ENCODE results near the gene CES4A. TPM values are rescaled to one million over a fixed set of nuclear protein-coding genes. Genes with fewer than 3 reads are reported as not detected.

CES4A gene
- total and polyA plus RNA-seq, 4 experiments from 2014 or later = 4.1 to 21.9 (median 16.0) TPM

GRCh38 chr16:67000384-67001351 lies 12.3 kb downstream of the CES4A start:
- peaks cover 5 to 27% (median 18%) of the 10 kb centered on the region in 4 donors for H3K4me1 Mint-ChIP-seq
- H3K4me3 Mint-ChIP-seq = peak overlapping the region; percentile 78 to 90 (median 86)
- H3K27me3 ChIP-seq (ENCODE audit: insufficient read depth, low read length) = no peaks in the 10 kb centered on the region
- H3K27ac Mint-ChIP-seq = peak overlapping the region; percentile 76 to 94 (median 91)
- peak overlapping the region; percentile 55 for H3K27ac ChIP-seq (ENCODE audit: low read depth, low read length)
- no peaks in the 10 kb centered on the region for H3K9me3 ChIP-seq (ENCODE audit: control insufficient read depth in 1 of 2, low read length in 2 of 2)
- ChIA-PET CTCF (ENCODE audit: partially characterized antibody) (interaction anchor here (1.1 kb wide), 1 partner anchor 12 kb away, joined by 3 read pairs; no protein-coding TSS in a partner anchor), POLR2A (ENCODE audit: partially characterized antibody) (interaction anchor here (0.9 to 2.2 kb wide), 9 partner anchors 13 to 303 kb away, joined by 3 to 11 read pairs (median 4); partner anchors contain the start of genes CBFB and NAE1)
- peaks cover 15% of the 10 kb centered on the region for H3K4me1 ChIP-seq (ENCODE audit: insufficient read depth, low read length)
- H3K9me3 Mint-ChIP-seq = peaks cover 0 to 2% (median 0%) of the 10 kb centered on the region in 8 donors
- intact Hi-C loops (cut with micrococcal nuclease) = no loop called here
- DNase-seq = peak; percentile 61 to 82 (median 65)
- H3K36me3 Mint-ChIP-seq = peaks cover 0 to 8% of the 10 kb centered on the region in 2 donors
- peak overlapping the region in 1 of 2 donors; percentile 70 for H3K4me3 ChIP-seq (ENCODE audit: low read length in 2 of 2)
- H3K27me3 Mint-ChIP-seq = no peaks in the 10 kb centered on the region
- H3K36me3 ChIP-seq (ENCODE audit: insufficient read depth, low read length) = no peaks in the 10 kb centered on the region

GRCh38 chr16:67001726-67002125 lies 13.3 kb downstream of the CES4A start:
- Histone ChIP-seq H3K27ac (ENCODE audit: low read depth, low read length) (no peak overlapping the region), H3K4me1 (ENCODE audit: insufficient read depth, low read length) (peaks cover 15% of the 10 kb centered on the region), H3K36me3 (ENCODE audit: insufficient read depth, low read length) (no peaks in the 10 kb centered on the region), H3K4me3 (ENCODE audit: low read length in 2 of 2) (no peak overlapping the region), H3K9me3 (ENCODE audit: control insufficient read depth in 1 of 2, low read length in 2 of 2) (no peaks in the 10 kb centered on the region), H3K27me3 (ENCODE audit: insufficient read depth, low read length) (no peaks in the 10 kb centered on the region)
- Mint-ChIP-seq H3K9me3 (peaks cover 0 to 2% (median 0%) of the 10 kb centered on the region in 8 donors), H3K4me1 (peaks cover 5 to 27% (median 18%) of the 10 kb centered on the region in 4 donors), H3K27me3 (no peaks in the 10 kb centered on the region), H3K27ac (peak overlapping the region in 2 of 7 donors; percentile 7 to 52), H3K36me3 (peaks cover 0 to 10% of the 10 kb centered on the region in 2 donors), H3K4me3 (peak overlapping the region in 7 of 8 donors; percentile 9 to 87 (median 65))
- ChIA-PET CTCF (ENCODE audit: partially characterized antibody) (no interaction called here), POLR2A (ENCODE audit: partially characterized antibody) (interaction anchor here (1.1 kb wide), 1 partner anchor 11 kb away, joined by 3 read pairs; no protein-coding TSS in a partner anchor)
- intact Hi-C loops (cut with micrococcal nuclease) = no loop called here
- DNase-seq = no peak

- Histone ChIP-seq H3K4me3 (ENCODE audit: low read length in 2 of 2) (no peak overlapping the region), H3K27ac (ENCODE audit: low read depth, low read length) (no peak overlapping the region), H3K36me3 (ENCODE audit: insufficient read depth, low read length) (no peaks in the 10 kb centered on the region), H3K27me3 (ENCODE audit: insufficient read depth, low read length) (no peaks in the 10 kb centered on the region), H3K9me3 (ENCODE audit: control insufficient read depth in 1 of 2, low read length in 2 of 2) (no peaks in the 10 kb centered on the region), H3K4me1 (ENCODE audit: insufficient read depth, low read length) (no peaks in the 10 kb centered on the region)
- POLR2A ChIA-PET (ENCODE audit: partially characterized antibody) = interaction anchor here (0.6 to 1.4 kb wide), 2 partner anchors 11 to 151 kb away, joined by 4 read pairs; no protein-coding TSS in a partner anchor
- peak overlapping the region in 1 of 7 donors; percentile 69 for H3K27ac Mint-ChIP-seq
- CTCF ChIA-PET (ENCODE audit: partially characterized antibody) = interaction anchor here (1.3 kb wide), 1 partner anchor 21 kb away, joined by 3 read pairs; no protein-coding TSS in a partner anchor
- peaks cover 0 to 9% of the 10 kb centered on the region in 2 donors for H3K36me3 Mint-ChIP-seq
- H3K4me3 Mint-ChIP-seq = no peak overlapping the region
- intact Hi-C loops (cut with micrococcal nuclease) = no loop called here
- H3K27me3 Mint-ChIP-seq = no peaks in the 10 kb centered on the region
- H3K4me1 Mint-ChIP-seq = peaks cover 1 to 10% (median 4%) of the 10 kb centered on the region in 4 donors
- DNase-seq = no peak
- H3K9me3 Mint-ChIP-seq = peaks cover 0 to 2% (median 0%) of the 10 kb centered on the region in 8 donors
These were observed 18.7 kb downstream of the CES4A start for GRCh38 chr16:67006930-67007658.

GRCh38 chr16:67009158-67009557 lies 20.8 kb downstream of the CES4A start:
- POLR2A ChIA-PET (ENCODE audit: partially characterized antibody) = interaction anchor here (1.1 kb wide), 1 partner anchor 9 kb away, joined by 3 read pairs; no protein-coding TSS in a partner anchor
- H3K36me3 ChIP-seq (ENCODE audit: insufficient read depth, low read length) = no peaks in the 10 kb centered on the region
- Mint-ChIP-seq H3K27ac (peak overlapping the region in 5 of 7 donors; percentile 15 to 82 (median 34)), H3K9me3 (peaks cover 0 to 2% (median 0%) of the 10 kb centered on the region in 8 donors), H3K4me3 (no peak overlapping the region), H3K36me3 (peaks cover 0 to 4% of the 10 kb centered on the region in 2 donors), H3K27me3 (no peaks in the 10 kb centered on the region), H3K4me1 (peaks cover 0 to 7% (median 4%) of the 10 kb centered on the region in 4 donors)
- H3K9me3 ChIP-seq (ENCODE audit: control insufficient read depth in 1 of 2, low read length in 2 of 2) = no peaks in the 10 kb centered on the region
- H3K27ac ChIP-seq (ENCODE audit: low read depth, low read length) = no peak overlapping the region
- peaks cover 7% of the 10 kb centered on the region for H3K4me1 ChIP-seq (ENCODE audit: insufficient read depth, low read length)
- intact Hi-C loops (cut with micrococcal nuclease) = no loop called here
- DNase-seq = no peak
- H3K27me3 ChIP-seq (ENCODE audit: insufficient read depth, low read length) = no peaks in the 10 kb centered on the region
- CTCF ChIA-PET (ENCODE audit: partially characterized antibody) = interaction anchor here (1.1 kb wide), 1 partner anchor 8 kb away, joined by 3 read pairs; no protein-coding TSS in a partner anchor
- H3K4me3 ChIP-seq (ENCODE audit: low read length in 2 of 2) = no peak overlapping the region

- peaks cover 0 to 2% of the 10 kb centered on the region in 2 donors for H3K36me3 Mint-ChIP-seq
- H3K4me1 ChIP-seq (ENCODE audit: insufficient read depth, low read length) = peaks cover 14% of the 10 kb centered on the region
- no peak for DNase-seq
These were observed 22.9 kb downstream of the CES4A start for GRCh38 chr16:67011274-67011673.

GRCh38 chr16:67013233-67013822 lies 24.9 kb downstream of the CES4A start:
- H3K4me1 ChIP-seq (ENCODE audit: insufficient read depth, low read length) = peaks cover 14% of the 10 kb centered on the region
- intact Hi-C loops (cut with micrococcal nuclease) = loop anchor here (2.0 kb wide), 1 partner anchor 15 kb away; the partner anchor contains the start of gene CBFB
- no peaks in the 10 kb centered on the region for H3K36me3 ChIP-seq (ENCODE audit: insufficient read depth, low read length)
- DNase-seq = no peak
- H3K27ac Mint-ChIP-seq = peak overlapping the region in 4 of 7 donors; percentile 29 to 82 (median 67)
- H3K4me3 ChIP-seq (ENCODE audit: low read length in 2 of 2) = peak overlapping the region in 1 of 2 donors; percentile 58
- ChIA-PET POLR2A (ENCODE audit: partially characterized antibody) (interaction anchor here (0.7 to 3.5 kb wide), 13 partner anchors 9 to 179 kb away, joined by 3 to 41 read pairs (median 5); partner anchors contain the start of genes B3GNT9, CBFB, FBXL8 and TRADD), CTCF (ENCODE audit: partially characterized antibody) (interaction anchor here (0.8 to 10.2 kb wide), 12 partner anchors 15 to 163 kb away, joined by 3 to 187 read pairs (median 4); partner anchors contain the start of genes B3GNT9, CBFB, FBXL8 and TRADD)
- H3K4me1 Mint-ChIP-seq = peaks cover 2 to 20% (median 6%) of the 10 kb centered on the region in 4 donors
- no peaks in the 10 kb centered on the region for H3K27me3 ChIP-seq (ENCODE audit: insufficient read depth, low read length)
- H3K27ac ChIP-seq (ENCODE audit: low read depth, low read length) = peak overlapping the region; percentile 6
- no peaks in the 10 kb centered on the region for H3K9me3 ChIP-seq (ENCODE audit: control insufficient read depth in 1 of 2, low read length in 2 of 2)
- H3K9me3 Mint-ChIP-seq = no peaks in the 10 kb centered on the region
- peak overlapping the region; percentile 40 to 77 (median 62) for H3K4me3 Mint-ChIP-seq
- no peaks in the 10 kb centered on the region for H3K36me3 Mint-ChIP-seq
- H3K27me3 Mint-ChIP-seq = no peaks in the 10 kb centered on the region

More at GRCh38 chr16:67011274-67011673, 22.9 kb downstream of the CES4A start:
- Mint-ChIP-seq H3K27me3 (no peaks in the 10 kb centered on the region), H3K27ac (no peak overlapping the region), H3K9me3 (peaks cover 0 to 2% (median 0%) of the 10 kb centered on the region in 8 donors), H3K4me1 (peaks cover 0 to 11% (median 4%) of the 10 kb centered on the region in 4 donors), H3K4me3 (no peak overlapping the region)
- POLR2A ChIA-PET (ENCODE audit: partially characterized antibody) = interaction anchor here (1.0 kb wide), 1 partner anchor 57 kb away, joined by 3 read pairs; no protein-coding TSS in a partner anchor
- H3K27ac ChIP-seq (ENCODE audit: low read depth, low read length) = no peak overlapping the region
- CTCF ChIA-PET (ENCODE audit: partially characterized antibody) = interaction anchor here (0.5 to 10.2 kb wide), 2 partner anchors 144 to 703 kb away, joined by 3 to 187 read pairs; partner anchors contain the start of genes B3GNT9, FBXL8 and TRADD
- no peaks in the 10 kb centered on the region for H3K27me3 ChIP-seq (ENCODE audit: insufficient read depth, low read length)
- intact Hi-C loops (cut with micrococcal nuclease) = no loop called here
- H3K4me3 ChIP-seq (ENCODE audit: low read length in 2 of 2) = no peak overlapping the region
- no peaks in the 10 kb centered on the region for H3K9me3 ChIP-seq (ENCODE audit: control insufficient read depth in 1 of 2, low read length in 2 of 2)
- no peaks in the 10 kb centered on the region for H3K36me3 ChIP-seq (ENCODE audit: insufficient read depth, low read length)
